Memory B cell (primary cell): ENCODE data around the gene CACHD1.

Experiments
- ATAC-seq: fragments of 150-1000 bp; cut with Tn5 transposase; 2 replicates; pipeline ENCODE4 v1.10.0; 2021; ENCODE audit warnings: low read depth, mild to moderate bottlenecking, moderate library complexity
- DNase-seq, 2 donors: peaks; one replicate each; pipeline ENCODE4 v3.0.0; 2022; ENCODE audit warnings: low spot score in 2 of 2
- H3K27ac Mint-ChIP-seq: one replicate; pipeline ENCODE4 v1.8.0; 2022; ENCODE audit warnings: mild to moderate bottlenecking, moderate library complexity, mixed read lengths
- H3K27me3 Mint-ChIP-seq: one replicate; pipeline ENCODE4 v1.8.0; 2022; ENCODE audit warnings: mixed read lengths
- H3K36me3 Mint-ChIP-seq: one replicate; pipeline ENCODE4 v1.8.0; 2022; ENCODE audit warnings: mild to moderate bottlenecking, mixed read lengths
- H3K4me1 Mint-ChIP-seq: one replicate; pipeline ENCODE4 v1.8.0; 2022; ENCODE audit warnings: mixed read lengths
- H3K4me3 Mint-ChIP-seq: one replicate; pipeline ENCODE4 v1.8.0; 2022; ENCODE audit warnings: mild to moderate bottlenecking, moderate library complexity, mixed read lengths
- H3K9me3 Mint-ChIP-seq: one replicate; pipeline ENCODE4 v1.8.0; 2022; ENCODE audit warnings: mixed read lengths

CACHD1 gene

DNA sequence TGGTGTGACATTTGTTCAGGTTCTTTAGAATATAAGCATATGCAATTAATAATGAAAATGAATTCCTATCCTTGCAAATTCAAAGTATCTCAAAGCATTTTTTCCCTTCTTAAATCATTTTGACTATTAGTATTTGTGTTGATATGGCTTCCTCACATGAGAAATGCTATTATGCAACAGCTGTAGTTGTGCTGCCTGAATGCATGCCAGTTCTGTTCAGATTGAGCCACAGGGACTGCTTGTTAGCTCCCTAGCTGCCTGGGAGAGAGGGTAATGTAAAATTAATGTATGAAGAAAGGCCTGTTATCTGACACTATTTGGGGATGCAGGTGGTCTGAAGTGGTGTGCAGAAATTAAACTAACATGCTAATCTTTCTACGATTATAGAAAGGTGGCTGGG, 45.5 kb downstream of the CACHD1 start:
- H3K36me3 Mint-ChIP-seq, result no peaks in the 10 kb centered on the region
- H3K27ac Mint-ChIP-seq, result no peak overlapping the region
- no peak for ATAC-seq
- no peaks in the 10 kb centered on the region for H3K9me3 Mint-ChIP-seq
- no peak overlapping the region for H3K4me3 Mint-ChIP-seq
- DNase-seq, result no peak
- H3K4me1 Mint-ChIP-seq, result peaks cover 5% of the 10 kb centered on the region
- peaks cover 2% of the 10 kb centered on the region for H3K27me3 Mint-ChIP-seq

DNA sequence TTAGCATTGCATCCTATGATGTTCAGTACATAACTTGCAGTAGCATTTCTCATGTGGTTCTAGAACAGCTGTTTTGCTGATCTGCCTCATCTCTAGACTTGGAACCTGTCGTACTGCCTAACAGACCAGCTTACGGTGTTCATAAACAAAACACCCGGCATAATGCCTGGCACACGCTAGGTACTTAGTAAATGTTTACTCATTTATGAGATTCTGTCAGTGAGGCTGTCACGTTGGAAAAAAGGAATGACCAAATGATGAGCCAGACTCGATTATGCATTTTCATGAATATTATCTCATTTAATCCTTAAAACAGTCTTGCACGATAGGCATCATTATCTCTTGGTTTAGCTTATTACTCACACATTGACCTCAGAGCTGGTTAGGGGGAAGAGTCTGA, 46.4 kb downstream of the CACHD1 start:
- ATAC-seq (no peak), DNase-seq (no peak)
- Mint-ChIP-seq H3K27ac (no peak overlapping the region), H3K9me3 (no peaks in the 10 kb centered on the region), H3K36me3 (no peaks in the 10 kb centered on the region), H3K4me1 (no peaks in the 10 kb centered on the region), H3K4me3 (no peak overlapping the region), H3K27me3 (peaks cover 2% of the 10 kb centered on the region)

DNA sequence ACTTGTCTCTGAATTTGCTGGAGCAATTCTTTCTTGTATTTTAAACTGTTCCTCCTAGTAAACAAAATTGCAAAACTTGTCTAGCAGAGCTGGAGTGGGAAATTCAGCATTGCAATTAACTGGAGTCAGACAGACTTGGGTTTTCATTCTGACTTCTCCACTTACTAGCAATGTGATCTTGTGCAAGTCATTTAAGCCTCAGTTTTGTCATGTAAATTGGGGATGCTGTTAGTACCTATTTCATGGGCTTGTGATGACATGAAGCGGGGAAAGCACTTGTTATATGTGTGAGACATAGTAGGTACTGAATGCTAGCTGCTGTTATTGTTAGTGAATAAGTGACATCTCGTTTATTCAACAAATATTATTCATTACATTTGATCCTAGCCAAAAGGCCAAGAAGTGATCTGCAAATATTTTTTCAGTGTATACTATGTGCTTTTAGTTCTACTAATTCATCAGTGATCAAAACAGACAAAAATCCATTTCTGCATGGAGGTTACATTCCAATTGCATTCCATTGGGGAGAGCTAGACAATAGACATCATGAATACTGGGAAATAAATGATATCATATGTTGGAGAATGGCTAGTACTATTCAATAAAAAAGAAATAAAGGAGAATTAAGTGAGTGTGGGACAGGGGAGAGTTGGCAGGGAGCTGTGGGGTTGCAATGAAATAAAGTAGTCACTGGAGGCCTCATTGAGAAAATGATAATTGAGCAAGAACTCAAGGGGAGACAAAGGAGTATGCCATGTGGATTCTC, 47.1 kb downstream of the CACHD1 start:
- Mint-ChIP-seq H3K27ac (no peak overlapping the region), H3K27me3 (peaks cover 2% of the 10 kb centered on the region), H3K36me3 (no peaks in the 10 kb centered on the region), H3K4me3 (no peak overlapping the region), H3K9me3 (no peaks in the 10 kb centered on the region), H3K4me1 (no peaks in the 10 kb centered on the region)
- DNase-seq (no peak), ATAC-seq (no peak)

DNA sequence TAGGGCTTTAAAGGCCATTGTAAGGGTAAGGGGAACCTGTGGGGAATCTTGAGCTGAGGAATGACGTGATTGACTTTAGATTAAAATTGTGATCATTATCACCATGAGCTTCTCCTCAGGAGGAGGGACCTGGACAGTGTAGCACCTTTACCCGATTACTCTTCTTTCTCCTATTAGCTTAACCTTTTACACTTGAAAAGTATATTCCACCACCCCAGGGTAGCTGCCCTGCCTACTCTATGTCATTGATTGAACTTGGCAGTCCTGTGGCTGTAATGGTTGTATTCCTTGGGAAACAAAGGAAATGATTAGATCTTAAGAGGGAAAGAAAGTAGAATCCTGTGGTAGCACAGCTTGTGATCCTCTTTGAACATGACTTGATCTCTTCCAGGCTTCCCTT, 47.7 kb downstream of the CACHD1 start:
- peaks cover 2% of the 10 kb centered on the region for H3K27me3 Mint-ChIP-seq
- no peak for ATAC-seq

DNA sequence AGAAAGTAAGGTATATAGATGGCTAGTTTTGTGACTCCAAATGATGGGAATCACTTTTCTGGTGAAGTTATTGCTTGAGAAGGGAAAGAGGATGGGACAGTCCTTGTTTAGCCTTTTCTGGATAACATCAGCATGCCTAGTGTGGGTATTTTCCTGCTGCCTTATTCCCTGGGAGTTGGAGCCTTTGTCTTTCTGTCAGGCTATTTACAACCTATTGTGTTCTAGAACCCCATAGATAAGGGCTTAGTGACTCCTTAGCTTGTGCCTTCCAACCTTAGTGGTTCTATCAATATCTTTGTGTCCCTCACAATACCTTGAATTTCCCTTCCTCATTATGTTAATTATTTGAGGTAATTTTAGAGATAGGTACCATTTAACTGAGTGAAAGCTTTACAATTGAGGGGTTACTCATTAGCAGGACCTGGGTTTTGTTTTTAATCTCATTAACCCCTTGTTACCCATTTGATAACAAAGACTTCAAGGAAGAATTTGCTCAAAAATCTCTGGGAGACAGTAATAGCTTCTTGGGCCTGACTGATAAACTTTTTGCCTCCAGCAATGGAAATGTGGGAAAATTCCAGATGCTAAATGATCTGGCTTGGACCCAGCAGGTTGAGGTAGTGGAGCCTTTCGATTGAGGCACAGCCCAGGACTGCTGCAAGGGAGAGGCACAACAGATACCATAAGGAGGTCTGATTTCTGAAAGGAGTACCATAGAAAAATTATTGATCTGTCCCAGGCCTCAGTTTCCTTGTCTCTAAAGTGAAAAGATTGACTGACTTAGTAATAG, 49.0 kb downstream of the CACHD1 start:
- no peaks in the 10 kb centered on the region for H3K4me1 Mint-ChIP-seq
- no peak overlapping the region for H3K4me3 Mint-ChIP-seq
- ATAC-seq (no peak), DNase-seq (no peak)
- H3K27ac Mint-ChIP-seq, result no peak overlapping the region
- H3K27me3 Mint-ChIP-seq, result peaks cover 2% of the 10 kb centered on the region
- H3K36me3 Mint-ChIP-seq, result no peaks in the 10 kb centered on the region
- no peaks in the 10 kb centered on the region for H3K9me3 Mint-ChIP-seq

More for the DNA sequence above, 47.7 kb downstream of the CACHD1 start:
- DNase-seq, result no peak
- H3K4me1 Mint-ChIP-seq, result no peaks in the 10 kb centered on the region
- H3K36me3 Mint-ChIP-seq, result no peaks in the 10 kb centered on the region
- no peaks in the 10 kb centered on the region for H3K9me3 Mint-ChIP-seq
- no peak overlapping the region for H3K4me3 Mint-ChIP-seq
- H3K27ac Mint-ChIP-seq, result no peak overlapping the region

DNA sequence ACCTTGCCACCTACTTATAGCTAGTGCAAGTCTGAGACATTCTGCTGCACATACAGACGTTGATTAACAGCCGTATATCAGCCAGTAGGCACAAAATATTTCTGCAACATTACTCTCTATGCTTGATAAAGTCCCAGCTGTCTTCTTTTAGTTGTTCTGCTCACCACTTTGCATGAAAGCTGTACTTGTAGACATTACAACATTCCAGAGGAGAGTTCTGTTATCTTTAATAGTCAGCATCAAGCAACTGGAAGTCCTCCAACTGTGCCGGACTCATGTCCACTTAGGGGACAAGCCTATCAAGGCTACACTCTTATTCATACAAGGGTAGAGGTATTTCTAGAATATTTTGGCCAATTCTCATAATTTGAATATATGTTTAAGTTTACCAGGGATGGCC, 50.0 kb downstream of the CACHD1 start:
- Mint-ChIP-seq H3K36me3 (no peaks in the 10 kb centered on the region), H3K4me1 (no peaks in the 10 kb centered on the region), H3K9me3 (no peaks in the 10 kb centered on the region), H3K27me3 (peaks cover 2% of the 10 kb centered on the region), H3K4me3 (no peak overlapping the region), H3K27ac (no peak overlapping the region)
- no peak for DNase-seq
- no peak for ATAC-seq

DNA sequence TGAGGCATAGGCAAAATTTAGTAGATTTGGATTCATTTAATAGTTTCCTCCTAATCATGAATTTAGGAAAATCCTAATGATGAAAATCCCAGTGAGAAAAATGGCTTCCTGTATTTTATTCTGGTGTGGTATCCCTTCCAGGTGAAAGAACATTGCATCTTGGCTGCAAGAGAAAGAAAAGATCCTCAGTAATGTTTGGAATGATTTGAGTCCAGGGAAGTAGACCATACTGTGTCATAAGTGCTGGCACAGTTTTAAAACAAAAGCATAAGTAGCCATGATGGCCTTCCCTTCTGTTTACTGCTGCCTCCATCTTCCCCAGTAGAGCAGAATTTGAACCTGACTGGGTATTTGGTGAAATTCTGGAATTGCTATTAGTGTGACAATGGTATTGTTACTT, 52.8 kb downstream of the CACHD1 start:
- no peaks in the 10 kb centered on the region for H3K36me3 Mint-ChIP-seq
- ATAC-seq (no peak), DNase-seq (no peak)
- H3K27me3 Mint-ChIP-seq, result peaks cover 2% of the 10 kb centered on the region
- no peaks in the 10 kb centered on the region for H3K9me3 Mint-ChIP-seq
- no peaks in the 10 kb centered on the region for H3K4me1 Mint-ChIP-seq
- H3K27ac Mint-ChIP-seq, result no peak overlapping the region
- H3K4me3 Mint-ChIP-seq, result no peak overlapping the region

DNA sequence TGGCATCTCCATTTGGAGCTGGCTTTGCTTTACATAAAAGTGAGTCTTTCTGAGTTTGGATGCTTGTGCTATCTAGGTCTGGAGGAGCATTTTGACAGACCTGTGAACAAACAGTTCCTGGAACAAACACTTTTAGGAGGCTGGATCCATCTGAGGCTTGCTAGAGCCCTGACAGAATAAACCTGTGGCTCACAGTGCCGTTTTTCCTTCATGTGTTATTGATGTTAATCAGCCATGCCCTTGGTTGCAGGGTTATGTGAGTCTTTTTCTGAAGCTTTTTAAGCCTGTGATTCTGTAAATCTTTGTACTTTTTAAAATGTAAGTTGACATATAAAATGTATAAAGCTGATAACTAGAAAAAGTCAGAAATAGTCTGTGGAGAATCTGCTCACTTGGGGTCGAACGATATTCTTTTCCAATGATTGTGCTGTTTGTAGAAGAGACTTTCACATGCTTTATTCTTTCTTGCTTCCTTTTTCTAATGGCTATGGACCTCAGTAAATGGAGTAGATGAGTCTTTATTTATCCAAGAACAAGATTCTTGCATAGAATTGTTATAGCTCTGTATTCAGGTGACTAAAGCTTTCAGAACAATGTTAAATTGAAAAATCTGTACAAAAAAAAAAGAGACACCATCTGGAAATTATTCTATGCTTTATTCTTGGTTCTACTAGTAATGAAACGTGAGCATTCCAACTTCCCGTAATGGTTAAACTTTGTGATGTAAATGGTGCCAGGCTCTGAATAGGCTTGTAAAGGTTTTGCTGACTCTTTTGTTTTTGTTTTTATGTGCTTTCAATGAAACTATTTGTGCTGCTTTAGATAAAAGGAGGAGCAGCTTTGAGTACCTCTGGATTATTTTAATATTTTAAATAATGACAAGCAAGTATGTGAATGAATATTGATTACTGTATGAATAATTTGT, 53.7 kb downstream of the CACHD1 start:
- peaks cover 2% of the 10 kb centered on the region for H3K27me3 Mint-ChIP-seq
- DNase-seq (no peak), ATAC-seq (no peak)
- no peak overlapping the region for H3K4me3 Mint-ChIP-seq
- H3K36me3 Mint-ChIP-seq, result no peaks in the 10 kb centered on the region
- H3K27ac Mint-ChIP-seq, result no peak overlapping the region
- no peaks in the 10 kb centered on the region for H3K9me3 Mint-ChIP-seq
- H3K4me1 Mint-ChIP-seq, result no peaks in the 10 kb centered on the region

DNA sequence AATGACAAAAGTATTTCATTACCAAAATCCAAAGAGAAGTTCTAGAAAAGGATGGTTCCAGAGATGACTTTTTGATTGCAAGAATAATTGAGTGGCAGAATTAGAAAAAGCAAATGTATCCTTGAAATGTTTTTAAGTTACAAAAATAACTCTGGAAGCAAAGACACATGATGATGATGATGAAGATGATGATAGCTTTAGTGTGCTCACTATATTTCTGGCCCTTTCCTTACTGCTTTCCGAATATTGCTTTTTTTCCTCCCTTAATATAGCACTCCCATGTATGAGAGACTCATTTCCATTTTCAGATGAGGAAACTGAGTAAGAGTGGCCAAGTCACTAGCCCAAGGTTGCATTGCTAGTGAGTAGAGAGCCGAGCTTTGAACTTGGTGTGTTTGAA, 54.7 kb downstream of the CACHD1 start:
- Mint-ChIP-seq H3K27me3 (peaks cover 4% of the 10 kb centered on the region), H3K36me3 (no peaks in the 10 kb centered on the region), H3K4me1 (no peaks in the 10 kb centered on the region), H3K4me3 (no peak overlapping the region), H3K27ac (no peak overlapping the region), H3K9me3 (no peaks in the 10 kb centered on the region)
- DNase-seq (no peak), ATAC-seq (no peak)

DNA sequence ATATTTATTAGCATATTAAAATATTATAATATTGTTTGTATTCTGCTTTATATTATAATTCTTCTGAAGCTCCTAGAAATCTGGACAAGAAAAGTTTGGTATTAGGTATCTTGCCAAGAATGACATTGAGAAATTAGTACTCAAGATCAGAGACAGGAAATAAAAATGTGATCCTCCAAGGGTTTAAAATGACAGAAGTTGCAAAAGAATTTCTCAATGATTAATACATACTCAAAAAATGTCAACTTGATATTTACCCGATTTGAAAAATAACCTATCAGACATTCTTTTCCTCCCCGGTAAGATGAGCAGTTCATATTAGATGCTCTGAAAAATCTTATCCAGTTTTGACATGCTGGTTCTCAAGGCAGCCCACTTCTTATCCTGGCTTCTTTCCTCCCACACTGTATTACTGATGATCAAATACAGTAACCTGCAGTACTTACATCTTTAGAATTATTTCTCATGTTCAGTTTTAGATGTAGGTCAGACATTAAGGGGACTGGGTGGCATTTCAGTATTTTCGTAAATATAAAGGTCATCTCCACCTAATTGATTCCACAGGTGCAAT, 55.3 kb downstream of the CACHD1 start:
- no peak for DNase-seq
- no peak for ATAC-seq
- Mint-ChIP-seq H3K36me3 (no peaks in the 10 kb centered on the region), H3K9me3 (no peaks in the 10 kb centered on the region), H3K4me3 (no peak overlapping the region), H3K27me3 (peaks cover 4% of the 10 kb centered on the region), H3K27ac (no peak overlapping the region), H3K4me1 (no peaks in the 10 kb centered on the region)

DNA sequence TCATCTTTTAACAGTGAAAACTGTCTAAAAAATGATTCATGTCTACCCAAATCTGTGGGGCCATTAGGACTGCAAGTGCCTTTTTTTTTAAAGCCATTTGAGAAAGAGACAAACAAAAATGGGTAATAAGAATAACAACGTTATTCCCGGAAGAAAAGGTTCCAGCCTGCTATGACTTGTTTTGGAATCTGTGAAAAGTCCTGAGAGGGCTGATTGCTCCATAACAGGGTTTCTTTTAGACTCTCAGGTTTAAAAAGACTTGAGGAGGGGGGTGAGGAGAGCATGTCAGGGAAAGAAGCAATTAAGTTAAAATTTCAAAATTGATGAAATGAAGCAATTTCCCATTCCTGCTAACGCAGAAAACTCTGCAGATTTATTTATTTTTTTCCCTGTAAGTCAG, 56.4 kb downstream of the CACHD1 start:
- Mint-ChIP-seq H3K27me3 (peaks cover 4% of the 10 kb centered on the region), H3K27ac (no peak overlapping the region), H3K9me3 (no peaks in the 10 kb centered on the region), H3K36me3 (no peaks in the 10 kb centered on the region), H3K4me3 (no peak overlapping the region), H3K4me1 (no peaks in the 10 kb centered on the region)
- DNase-seq, result no peak
- no peak for ATAC-seq

DNA sequence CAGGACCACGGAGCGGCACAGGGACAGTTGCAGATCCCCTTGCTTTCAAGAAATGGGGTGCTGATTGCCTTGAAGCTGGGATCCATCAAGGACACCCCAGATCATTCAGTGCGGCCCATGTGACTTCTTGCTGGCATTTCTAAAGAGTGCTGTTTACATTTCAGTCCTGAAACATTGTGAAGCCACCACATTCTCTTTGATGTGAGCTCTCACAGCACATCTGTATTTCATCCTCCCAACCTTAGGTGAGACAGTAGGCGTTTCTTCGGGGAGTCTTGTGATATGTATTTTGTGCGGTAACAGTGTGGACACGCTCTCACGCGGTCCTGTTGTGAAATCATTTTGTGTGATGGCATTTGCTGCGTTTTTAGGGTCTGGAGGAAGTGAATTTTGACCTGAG, 57.2 kb downstream of the CACHD1 start:
- ATAC-seq (no peak), DNase-seq (no peak)
- Mint-ChIP-seq H3K27me3 (peaks cover 5% of the 10 kb centered on the region), H3K4me1 (no peaks in the 10 kb centered on the region), H3K36me3 (no peaks in the 10 kb centered on the region), H3K9me3 (no peaks in the 10 kb centered on the region), H3K4me3 (no peak overlapping the region), H3K27ac (no peak overlapping the region)

DNA sequence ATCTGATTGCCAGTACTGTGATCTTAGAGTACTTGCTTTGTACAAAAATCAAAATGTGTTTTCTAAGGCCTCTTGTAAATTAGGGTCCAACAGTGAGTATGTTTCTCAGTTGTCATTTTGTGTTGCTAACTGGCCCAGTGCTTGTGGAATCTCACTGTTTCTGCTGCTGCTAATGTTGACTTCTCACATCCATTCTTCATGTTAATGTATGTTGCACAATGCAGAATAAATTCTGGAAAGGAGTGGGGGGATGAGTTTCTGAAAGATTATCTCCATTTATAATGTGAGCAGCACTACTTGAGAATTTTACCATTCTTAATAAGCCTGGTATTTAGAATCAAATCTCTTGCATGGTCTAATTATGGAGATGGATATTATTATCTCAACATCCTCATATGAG, 57.9 kb downstream of the CACHD1 start:
- no peak for ATAC-seq
- Mint-ChIP-seq H3K4me1 (no peaks in the 10 kb centered on the region), H3K27ac (no peak overlapping the region), H3K36me3 (no peaks in the 10 kb centered on the region), H3K9me3 (no peaks in the 10 kb centered on the region), H3K27me3 (peaks cover 8% of the 10 kb centered on the region), H3K4me3 (no peak overlapping the region)
- DNase-seq, result no peak
